ENCODE measurements around the gene MAP2K6.

- TF ChIP-seq CTCF (IDR thresholded peaks at IDR 0.05) (no peak), USF2 (IDR thresholded peaks at IDR 0.05; ENCODE audit: borderline replicate concordance, low read depth, low read length) (no peak), POLR2AphosphoS5 (IDR thresholded peaks at IDR 0.05; ENCODE audit: low read depth, low read length) (no peak), PBX3 (IDR thresholded peaks at IDR 0.05) (no peak), EP300 (IDR thresholded peaks at IDR 0.05; ENCODE audit: borderline replicate concordance in 1 of 2, low read depth in 1 of 2, low read length in 1 of 2) (no peak), JUND (IDR thresholded peaks at IDR 0.05) (no peak), TAF1 (IDR thresholded peaks at IDR 0.05; ENCODE audit: borderline replicate concordance, low read depth, low read length) (no peak), SMC3 (IDR thresholded peaks at IDR 0.05; ENCODE audit: low read depth, low read length) (no peak)
These were observed 158.9 kb downstream of the MAP2K6 start for GRCh38 chr17:69573396-69573795.
